Measurements from ENCODE around the gene DDIT3. TPM values are rescaled to one million over a fixed set of nuclear protein-coding genes. Genes with fewer than 3 reads are reported as not detected.

Gene DDIT3
- total RNA-seq, 1 donor from 2014 or later = 34.8 TPM

Other genes with a start within 250 kb of the DDIT3 start
- gene R3HDM2, start 89.5 kb downstream of the DDIT3 start, total RNA-seq = 30.2 TPM
- not detected for gene INHBC, start 85.7 kb downstream of the DDIT3 start, total RNA-seq
- gene INHBE, start 65.2 kb downstream of the DDIT3 start, total RNA-seq = not detected
- gene GLI1, start 60.7 kb downstream of the DDIT3 start, total RNA-seq = 0.72 TPM
- gene ARHGAP9, start 40.6 kb downstream of the DDIT3 start, total RNA-seq = 2.0 TPM
- 130 TPM for gene MARS1, start 32.4 kb downstream of the DDIT3 start, total RNA-seq
- 50.5 TPM for gene MBD6, start 2.3 kb upstream of the DDIT3 start, total RNA-seq
- 105 TPM for gene DCTN2, start 26.7 kb upstream of the DDIT3 start, total RNA-seq
- gene KIF5A, start 29.5 kb upstream of the DDIT3 start, total RNA-seq = 0.16 TPM
- 35.8 TPM for gene PIP4K2C, start 70.7 kb upstream of the DDIT3 start, total RNA-seq
- gene DTX3, start 84.3 kb upstream of the DDIT3 start, total RNA-seq = 4.1 TPM
- gene ARHGEF25, start 90.9 kb upstream of the DDIT3 start, total RNA-seq = 1.5 TPM
- gene B4GALNT1, start 112.7 kb upstream of the DDIT3 start, total RNA-seq = 0.04 TPM
- gene OS9, start 173.6 kb upstream of the DDIT3 start, total RNA-seq = 156 TPM
- 0.64 TPM for gene AGAP2, start 218.2 kb upstream of the DDIT3 start, total RNA-seq
- gene TSPAN31, start 224.5 kb upstream of the DDIT3 start, total RNA-seq = 22.6 TPM
- gene CDK4, start 231.8 kb upstream of the DDIT3 start, total RNA-seq = 62.3 TPM
- 5.9 TPM for gene MARCHF9, start 234.6 kb upstream of the DDIT3 start, total RNA-seq
- 1.6 TPM for gene CYP27B1, start 246.6 kb upstream of the DDIT3 start, total RNA-seq

Data from esophagus mucosa (tissue), 1 donor.